HEK293T (cell line): ENCODE results near the gene EHD4.

Experiments
- BHLHE40 ChIP-seq: fragments of 450-650 bp; IDR thresholded peaks from 2 replicates; pipeline ENCODE4 v1.6.1; 2016; ENCODE audit warnings: mild to moderate bottlenecking, moderate library complexity, borderline replicate concordance
- FOXA1 ChIP-seq: fragments of 450-650 bp; IDR thresholded peaks from 2 replicates; pipeline ENCODE4 v1.6.1; 2016; ENCODE audit warnings: mild to moderate bottlenecking
- HDGF ChIP-seq: fragments of 450-650 bp; IDR thresholded peaks from 2 replicates; pipeline ENCODE4 v1.6.1; 2017; ENCODE audit warnings: antibody characterized with exemption, borderline replicate concordance

GRCh38 chr15:41868321-41868720 is 104.0 kb downstream of the EHD4 start:
- TF ChIP-seq HDGF, result no peak
- TF ChIP-seq BHLHE40, result no peak
- TF ChIP-seq FOXA1, result no peak
